SK-N-SH (cell line): ENCODE measurements around the gene ADRB2. TPM values are rescaled to one million over a fixed set of nuclear protein-coding genes. Genes with fewer than 3 reads are reported as not detected.

ENCODE experiments used
- CTCF ChIA-PET: fragments of 300-600, 350-600 bp; formaldehyde crosslinking; extraction: SDS; loops from one replicate; lab custom pipeline; 2021; lab: Yijun Ruan, JAX
- POLR2A ChIA-PET: fragments of 350-600 bp; sonication (Branson Sonifier 250); formaldehyde crosslinking; extraction: SDS; loops from one replicate; lab custom pipeline; 2020; ENCODE audit warnings: antibody characterized with exemption, inconsistent platforms; lab: Yijun Ruan, JAX
- DNase-seq: peaks from one replicate; pipeline ENCODE4 v3.0.0; 2012
- H2AFZ ChIP-seq: fragments of 200-600 bp; sonication (generic); 2 replicates; pipeline ENCODE4 v1.8.1; 2016; ENCODE audit warnings: antibody characterized with exemption, mild to moderate bottlenecking, low read depth
- H3F3A ChIP-seq: fragments of 200-600 bp; sonication (generic); replicated peaks from 2 replicates; pipeline ENCODE3; 2016; ENCODE audit warnings: antibody characterized with exemption, mild to moderate bottlenecking; ENCODE audit not compliant: insufficient read depth
- H3K27ac ChIP-seq, 2 experiments: fragments of 200-500 bp in 1 of 2; fragments of 200-600 bp in 1 of 2; sonication (Bioruptor generic) in 1 of 2; sonication (generic), shearing (Covaris generic) in 1 of 2; 2 replicates each; pipeline versions ENCODE4 v1.5.1 to v1.6.1; 2014 to 2016; ENCODE audit warnings: low read depth in 2 of 2, inconsistent platforms in 1 of 2, low read length in 1 of 2, mild to moderate bottlenecking in 1 of 2, mixed read lengths in 1 of 2
- H3K27me3 ChIP-seq: fragments of 200-600 bp; sonication (generic), shearing (Covaris generic); 2 replicates; pipeline ENCODE4 v1.6.1; 2016; ENCODE audit warnings: mixed run types; ENCODE audit not compliant: insufficient read depth
- H3K36me3 ChIP-seq, 2 experiments: fragments of 200-500 bp in 1 of 2; fragments of 200-600 bp in 1 of 2; sonication (Bioruptor generic) in 1 of 2; sonication (generic) in 1 of 2; replicated peaks in 1 of 2; 2 replicates each; pipeline versions ENCODE3 to v1.5.1; 2014 to 2016; ENCODE audit warnings: low read length in 1 of 2, mild to moderate bottlenecking in 1 of 2; ENCODE audit not compliant: insufficient read depth in 2 of 2, control insufficient read depth in 1 of 2
- H3K4me1 ChIP-seq, 2 experiments: fragments of 200-500 bp in 1 of 2; fragments of 200-600 bp in 1 of 2; sonication (Bioruptor generic) in 1 of 2; sonication (generic), shearing (Covaris generic) in 1 of 2; 2 replicates each; pipeline versions ENCODE4 v1.5.1 to v1.6.1; 2014 to 2016; ENCODE audit warnings: low read depth in 1 of 2, low read length in 1 of 2, mixed run types in 1 of 2; ENCODE audit not compliant: insufficient read depth in 2 of 2, control insufficient read depth in 1 of 2
- H3K4me2 ChIP-seq: fragments of 200-600 bp; sonication (generic), shearing (Covaris generic); 2 replicates; pipeline ENCODE4 v1.6.1; 2017; ENCODE audit warnings: mixed run types
- H3K4me3 ChIP-seq, 2 experiments: fragments of 200-500 bp in 1 of 2; fragments of 200-600 bp in 1 of 2; sonication (Bioruptor generic) in 1 of 2; sonication (generic), shearing (Covaris generic) in 1 of 2; 2 replicates each; pipeline versions ENCODE4 v1.5.1 to v1.8.1; 2014 to 2016; ENCODE audit warnings: low read depth in 2 of 2, inconsistent platforms in 1 of 2, low read length in 1 of 2, mild to moderate bottlenecking in 1 of 2, mixed read lengths in 1 of 2, moderate library complexity in 1 of 2
- H3K79me2 ChIP-seq: fragments of 200-600 bp; sonication (generic); 2 replicates; pipeline ENCODE4 v1.8.1; 2017; ENCODE audit warnings: mild to moderate bottlenecking; ENCODE audit not compliant: insufficient read depth
- H3K9ac ChIP-seq: fragments of 200-600 bp; sonication (generic); 2 replicates; pipeline ENCODE4 v1.6.1; 2017; ENCODE audit warnings: mixed run types
- H3K9me2 ChIP-seq: fragments of 200-600 bp; sonication (generic); 2 replicates; pipeline ENCODE4 v1.6.1; 2017; ENCODE audit warnings: mixed run types
- H3K9me3 ChIP-seq: fragments of 200-600 bp; sonication (generic); 2 replicates; pipeline ENCODE4 v1.6.1; 2017; ENCODE audit warnings: mixed run types, mild to moderate bottlenecking, moderate library complexity
- H4K20me1 ChIP-seq: fragments of 200-600 bp; sonication (generic); 2 replicates; pipeline ENCODE4 v1.6.1; 2017; ENCODE audit warnings: mild to moderate bottlenecking, mixed run types; ENCODE audit not compliant: insufficient read depth
- CHD2 ChIP-seq: fragments of 150-350 bp; IDR thresholded peaks from 2 replicates; pipeline ENCODE4 v1.6.1; 2018; ENCODE audit warnings: low read length; ENCODE audit not compliant: partially characterized antibody
- EP300 ChIP-seq, 2 experiments: IDR thresholded peaks; 2 replicates each; pipeline versions ENCODE4 v1.4.0 to v1.6.1; 2012; ENCODE audit warnings: borderline replicate concordance in 1 of 2, low read depth in 1 of 2, low read length in 1 of 2
- FOSL2 ChIP-seq: IDR thresholded peaks from 2 replicates; pipeline ENCODE4 v1.4.0; 2012; ENCODE audit warnings: low read depth, mild to moderate bottlenecking, moderate library complexity, borderline replicate concordance
- GATA2 ChIP-seq: sonication (generic); formaldehyde crosslinking; IDR thresholded peaks from 2 replicates; pipeline ENCODE4 v1.5.0; 2020; ENCODE audit warnings: mild to moderate bottlenecking, missing genetic modification reagents
- JUND ChIP-seq: IDR thresholded peaks from 2 replicates; pipeline ENCODE4 v1.4.0; 2012
- MEF2A ChIP-seq: IDR thresholded peaks from 2 replicates; pipeline ENCODE4 v1.4.0; 2012; ENCODE audit warnings: low read depth, borderline replicate concordance
- POLR2AphosphoS5 ChIP-seq: IDR thresholded peaks from 2 replicates; pipeline ENCODE4 v1.6.1; 2012; ENCODE audit warnings: low read depth, low read length
- RAD21 ChIP-seq: IDR thresholded peaks from 2 replicates; pipeline ENCODE4 v1.6.1; 2012; ENCODE audit warnings: mild to moderate bottlenecking, low read length
- RCOR1 ChIP-seq: fragments of 150-350 bp; IDR thresholded peaks from 2 replicates; pipeline ENCODE4 v1.6.1; 2017; ENCODE audit warnings: antibody characterized with exemption, low read length
- TCF12 ChIP-seq: IDR thresholded peaks from 2 replicates; pipeline ENCODE4 v1.4.0; 2012
- YY1 ChIP-seq: IDR thresholded peaks from 2 replicates; pipeline ENCODE4 v1.4.0; 2012; ENCODE audit warnings: low read depth, mild to moderate bottlenecking
- WGBS: methylation state at CpG from one replicate; pipeline ENCODE4 v1.1.6; 2017; ENCODE audit warnings: low lambda C conversion rate; 5-methylcytosine and 5-hydroxymethylcytosine counted together
- polyA plus RNA-seq, 3 experiments: library from polyadenylated mRNA; depleted of rRNA; stranded (reverse); fragments of >200 nt; gene quantifications; 2 replicates each; pipeline ENCODE4 v1.2.3, GENCODE V29; 2012
- TF ChIP-seq, protein P1 (sequence below): fragments of 200-600 bp; sonication (generic); IDR thresholded peaks from 2 replicates; pipeline ENCODE4 v1.6.1; 2017; ENCODE audit warnings: antibody characterized with exemption, mild to moderate bottlenecking, moderate library complexity
- TF ChIP-seq, protein P2 (sequence below): IDR thresholded peaks from 2 replicates; pipeline ENCODE4; 2012
- TF ChIP-seq, protein P3 (sequence below): fragments of 150-350 bp; IDR thresholded peaks from 2 replicates; pipeline ENCODE4 v1.6.1; 2016; ENCODE audit warnings: mild to moderate bottlenecking, low read depth, low read length
- TF ChIP-seq, protein P4 (sequence below): IDR thresholded peaks from 2 replicates; pipeline ENCODE4 v1.4.0; 2012; ENCODE audit warnings: low read depth, borderline replicate concordance
- TF ChIP-seq, protein P5 (sequence below): fragments of 150-350 bp; IDR thresholded peaks from 2 replicates; pipeline ENCODE4 v1.6.1; 2017; ENCODE audit warnings: antibody characterized with exemption, low read length, low read depth, borderline replicate concordance

Gene ADRB2
- polyA plus RNA-seq, 1 of the 3 experiments (the other 2 are of a cell fraction): 1.0 TPM

DNA sequence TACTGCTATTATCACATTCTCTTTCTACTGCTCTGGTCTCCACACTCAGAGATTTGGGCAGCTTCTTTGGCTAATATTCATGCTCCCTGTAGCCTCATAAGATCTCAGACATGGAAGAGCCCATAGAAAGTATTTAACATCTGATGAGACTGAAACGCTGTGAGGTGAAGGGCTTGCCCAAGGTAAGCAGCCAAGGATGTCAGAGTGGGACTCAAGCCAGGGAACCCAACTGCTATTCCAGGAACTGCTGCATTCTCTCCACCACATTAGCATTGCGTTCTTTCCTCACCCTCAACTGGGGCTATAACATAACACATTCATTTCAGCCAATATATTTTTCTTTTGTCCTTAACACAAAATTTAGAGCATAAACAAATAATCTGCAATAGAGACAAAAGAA lies 3.8 kb downstream of the ADRB2 start:
- CTCF ChIA-PET: interaction anchor here (1.4 kb wide), 1 partner anchor 9 kb away, joined by 4 read pairs; no protein-coding TSS in a partner anchor
- Histone ChIP-seq H3K27me3 (no peaks in the 10 kb centered on the region), H3K9ac (no peak overlapping the region), H4K20me1 (no peaks in the 10 kb centered on the region; the same call in 1 of the 2 replicates), H3K4me1 (peaks cover 0 to 11% of the 10 kb centered on the region in 2 experiments; a peak in 1 of 4 replicates), H2AFZ (no peak overlapping the region), H3K27ac (no peak overlapping the region), H3K79me2 (peaks cover 37% of the 10 kb centered on the region; the same call in 1 of the 2 replicates), H3K9me2 (no peaks in the 10 kb centered on the region), H3K36me3 (peaks cover 0 to 3% of the 10 kb centered on the region in 2 experiments), H3K4me2 (peak overlapping the region; percentile 94; the same call in 1 of the 2 replicates), H3K9me3 (no peaks in the 10 kb centered on the region), H3F3A (peaks cover 6% of the 10 kb centered on the region), H3K4me3 (peak overlapping the region in 1 of 2 experiments; percentile 14; a peak in 2 of 4 replicates)
- POLR2A ChIA-PET: interaction anchor here (0.9 kb wide), 1 partner anchor 25 kb away, joined by 4 read pairs; no protein-coding TSS in a partner anchor
- no peak for DNase-seq
- 87% methylated on average over 2 of the region's 2 CpGs for WGBS
- TF ChIP-seq, protein P1, sequence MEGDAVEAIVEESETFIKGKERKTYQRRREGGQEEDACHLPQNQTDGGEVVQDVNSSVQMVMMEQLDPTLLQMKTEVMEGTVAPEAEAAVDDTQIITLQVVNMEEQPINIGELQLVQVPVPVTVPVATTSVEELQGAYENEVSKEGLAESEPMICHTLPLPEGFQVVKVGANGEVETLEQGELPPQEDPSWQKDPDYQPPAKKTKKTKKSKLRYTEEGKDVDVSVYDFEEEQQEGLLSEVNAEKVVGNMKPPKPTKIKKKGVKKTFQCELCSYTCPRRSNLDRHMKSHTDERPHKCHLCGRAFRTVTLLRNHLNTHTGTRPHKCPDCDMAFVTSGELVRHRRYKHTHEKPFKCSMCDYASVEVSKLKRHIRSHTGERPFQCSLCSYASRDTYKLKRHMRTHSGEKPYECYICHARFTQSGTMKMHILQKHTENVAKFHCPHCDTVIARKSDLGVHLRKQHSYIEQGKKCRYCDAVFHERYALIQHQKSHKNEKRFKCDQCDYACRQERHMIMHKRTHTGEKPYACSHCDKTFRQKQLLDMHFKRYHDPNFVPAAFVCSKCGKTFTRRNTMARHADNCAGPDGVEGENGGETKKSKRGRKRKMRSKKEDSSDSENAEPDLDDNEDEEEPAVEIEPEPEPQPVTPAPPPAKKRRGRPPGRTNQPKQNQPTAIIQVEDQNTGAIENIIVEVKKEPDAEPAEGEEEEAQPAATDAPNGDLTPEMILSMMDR: no peak
- TF ChIP-seq FOSL2 (no peak), RCOR1 (no peak), TCF12 (no peak), POLR2AphosphoS5 (no peak), CHD2 (no peak), EP300 (IDR thresholded peaks at IDR 0.05; ENCODE audit: borderline replicate concordance in 1 of 2, low read depth in 1 of 2, low read length in 1 of 2) (no peak), YY1 (no peak), RAD21 (no peak), MEF2A (no peak), GATA2 (no peak), JUND (no peak)
- TF ChIP-seq, protein P2, sequence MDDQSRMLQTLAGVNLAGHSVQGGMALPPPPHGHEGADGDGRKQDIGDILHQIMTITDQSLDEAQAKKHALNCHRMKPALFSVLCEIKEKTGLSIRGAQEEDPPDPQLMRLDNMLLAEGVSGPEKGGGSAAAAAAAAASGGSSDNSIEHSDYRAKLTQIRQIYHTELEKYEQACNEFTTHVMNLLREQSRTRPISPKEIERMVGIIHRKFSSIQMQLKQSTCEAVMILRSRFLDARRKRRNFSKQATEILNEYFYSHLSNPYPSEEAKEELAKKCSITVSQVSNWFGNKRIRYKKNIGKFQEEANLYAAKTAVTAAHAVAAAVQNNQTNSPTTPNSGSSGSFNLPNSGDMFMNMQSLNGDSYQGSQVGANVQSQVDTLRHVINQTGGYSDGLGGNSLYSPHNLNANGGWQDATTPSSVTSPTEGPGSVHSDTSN: no peak
- TF ChIP-seq, protein P3, sequence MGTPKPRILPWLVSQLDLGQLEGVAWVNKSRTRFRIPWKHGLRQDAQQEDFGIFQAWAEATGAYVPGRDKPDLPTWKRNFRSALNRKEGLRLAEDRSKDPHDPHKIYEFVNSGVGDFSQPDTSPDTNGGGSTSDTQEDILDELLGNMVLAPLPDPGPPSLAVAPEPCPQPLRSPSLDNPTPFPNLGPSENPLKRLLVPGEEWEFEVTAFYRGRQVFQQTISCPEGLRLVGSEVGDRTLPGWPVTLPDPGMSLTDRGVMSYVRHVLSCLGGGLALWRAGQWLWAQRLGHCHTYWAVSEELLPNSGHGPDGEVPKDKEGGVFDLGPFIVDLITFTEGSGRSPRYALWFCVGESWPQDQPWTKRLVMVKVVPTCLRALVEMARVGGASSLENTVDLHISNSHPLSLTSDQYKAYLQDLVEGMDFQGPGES: no peak
- TF ChIP-seq, protein P4, sequence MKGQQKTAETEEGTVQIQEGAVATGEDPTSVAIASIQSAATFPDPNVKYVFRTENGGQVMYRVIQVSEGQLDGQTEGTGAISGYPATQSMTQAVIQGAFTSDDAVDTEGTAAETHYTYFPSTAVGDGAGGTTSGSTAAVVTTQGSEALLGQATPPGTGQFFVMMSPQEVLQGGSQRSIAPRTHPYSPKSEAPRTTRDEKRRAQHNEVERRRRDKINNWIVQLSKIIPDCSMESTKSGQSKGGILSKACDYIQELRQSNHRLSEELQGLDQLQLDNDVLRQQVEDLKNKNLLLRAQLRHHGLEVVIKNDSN: no peak
- TF ChIP-seq, protein P5, sequence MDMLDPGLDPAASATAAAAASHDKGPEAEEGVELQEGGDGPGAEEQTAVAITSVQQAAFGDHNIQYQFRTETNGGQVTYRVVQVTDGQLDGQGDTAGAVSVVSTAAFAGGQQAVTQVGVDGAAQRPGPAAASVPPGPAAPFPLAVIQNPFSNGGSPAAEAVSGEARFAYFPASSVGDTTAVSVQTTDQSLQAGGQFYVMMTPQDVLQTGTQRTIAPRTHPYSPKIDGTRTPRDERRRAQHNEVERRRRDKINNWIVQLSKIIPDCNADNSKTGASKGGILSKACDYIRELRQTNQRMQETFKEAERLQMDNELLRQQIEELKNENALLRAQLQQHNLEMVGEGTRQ: no peak
